Measurements from ENCODE around the gene PARVA.
A peak's percentile ranks its signal among the peaks of the same experiment; 100 is the strongest.

Gene PARVA

DNA sequence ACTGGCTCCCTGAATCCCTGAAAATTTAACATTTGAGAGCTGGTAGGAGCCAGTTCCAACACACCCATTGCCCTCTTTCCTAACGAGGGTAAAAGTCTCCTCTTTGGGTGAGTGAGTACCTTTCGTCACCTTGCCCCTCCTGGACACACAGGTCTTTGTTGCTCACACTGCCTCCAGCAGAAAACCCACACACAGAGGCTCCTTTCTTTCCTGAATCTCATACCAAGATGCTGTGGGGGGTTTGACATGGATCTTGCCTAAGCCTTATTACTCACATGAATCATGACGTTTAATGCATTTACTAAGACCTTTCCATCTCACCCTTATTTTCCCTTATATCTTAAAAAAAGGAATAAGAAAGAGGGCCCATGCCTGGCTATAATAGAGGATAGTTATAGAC is 53.0 kb downstream of the PARVA start:
- TF ChIP-seq, protein P1, sequence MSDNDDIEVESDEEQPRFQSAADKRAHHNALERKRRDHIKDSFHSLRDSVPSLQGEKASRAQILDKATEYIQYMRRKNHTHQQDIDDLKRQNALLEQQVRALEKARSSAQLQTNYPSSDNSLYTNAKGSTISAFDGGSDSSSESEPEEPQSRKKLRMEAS (IDR thresholded peaks at IDR 0.05): no peak
- TF ChIP-seq TAF1 (IDR thresholded peaks at IDR 0.05; ENCODE audit: low read depth) (no peak), EP300 (IDR thresholded peaks at IDR 0.05; ENCODE audit: borderline replicate concordance) (no peak), RAD21 (IDR thresholded peaks at IDR 0.05; ENCODE audit: low read depth) (no peak), NFIC (IDR thresholded peaks at IDR 0.05) (no peak), EGR1 (IDR thresholded peaks at IDR 0.05) (no peak), CEBPB (IDR thresholded peaks at IDR 0.05) (no peak), FOXM1 (IDR thresholded peaks at IDR 0.05; ENCODE audit: borderline replicate concordance, low read depth) (no peak), TCF12 (IDR thresholded peaks at IDR 0.05; ENCODE audit: low read depth) (no peak), USF1 (IDR thresholded peaks at IDR 0.05) (no peak), TEAD4 (IDR thresholded peaks at IDR 0.05) (no peak), YY1 (IDR thresholded peaks at IDR 0.05; ENCODE audit: low read depth) (no peak), CREB1 (IDR thresholded peaks at IDR 0.05; ENCODE audit: low read depth) (no peak), ZBTB7A (IDR thresholded peaks at IDR 0.05; ENCODE audit: low read depth) (no peak)
- TF ChIP-seq, protein P2, sequence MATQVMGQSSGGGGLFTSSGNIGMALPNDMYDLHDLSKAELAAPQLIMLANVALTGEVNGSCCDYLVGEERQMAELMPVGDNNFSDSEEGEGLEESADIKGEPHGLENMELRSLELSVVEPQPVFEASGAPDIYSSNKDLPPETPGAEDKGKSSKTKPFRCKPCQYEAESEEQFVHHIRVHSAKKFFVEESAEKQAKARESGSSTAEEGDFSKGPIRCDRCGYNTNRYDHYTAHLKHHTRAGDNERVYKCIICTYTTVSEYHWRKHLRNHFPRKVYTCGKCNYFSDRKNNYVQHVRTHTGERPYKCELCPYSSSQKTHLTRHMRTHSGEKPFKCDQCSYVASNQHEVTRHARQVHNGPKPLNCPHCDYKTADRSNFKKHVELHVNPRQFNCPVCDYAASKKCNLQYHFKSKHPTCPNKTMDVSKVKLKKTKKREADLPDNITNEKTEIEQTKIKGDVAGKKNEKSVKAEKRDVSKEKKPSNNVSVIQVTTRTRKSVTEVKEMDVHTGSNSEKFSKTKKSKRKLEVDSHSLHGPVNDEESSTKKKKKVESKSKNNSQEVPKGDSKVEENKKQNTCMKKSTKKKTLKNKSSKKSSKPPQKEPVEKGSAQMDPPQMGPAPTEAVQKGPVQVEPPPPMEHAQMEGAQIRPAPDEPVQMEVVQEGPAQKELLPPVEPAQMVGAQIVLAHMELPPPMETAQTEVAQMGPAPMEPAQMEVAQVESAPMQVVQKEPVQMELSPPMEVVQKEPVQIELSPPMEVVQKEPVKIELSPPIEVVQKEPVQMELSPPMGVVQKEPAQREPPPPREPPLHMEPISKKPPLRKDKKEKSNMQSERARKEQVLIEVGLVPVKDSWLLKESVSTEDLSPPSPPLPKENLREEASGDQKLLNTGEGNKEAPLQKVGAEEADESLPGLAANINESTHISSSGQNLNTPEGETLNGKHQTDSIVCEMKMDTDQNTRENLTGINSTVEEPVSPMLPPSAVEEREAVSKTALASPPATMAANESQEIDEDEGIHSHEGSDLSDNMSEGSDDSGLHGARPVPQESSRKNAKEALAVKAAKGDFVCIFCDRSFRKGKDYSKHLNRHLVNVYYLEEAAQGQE (IDR thresholded peaks at IDR 0.05; ENCODE audit: low read depth): no peak

DNA sequence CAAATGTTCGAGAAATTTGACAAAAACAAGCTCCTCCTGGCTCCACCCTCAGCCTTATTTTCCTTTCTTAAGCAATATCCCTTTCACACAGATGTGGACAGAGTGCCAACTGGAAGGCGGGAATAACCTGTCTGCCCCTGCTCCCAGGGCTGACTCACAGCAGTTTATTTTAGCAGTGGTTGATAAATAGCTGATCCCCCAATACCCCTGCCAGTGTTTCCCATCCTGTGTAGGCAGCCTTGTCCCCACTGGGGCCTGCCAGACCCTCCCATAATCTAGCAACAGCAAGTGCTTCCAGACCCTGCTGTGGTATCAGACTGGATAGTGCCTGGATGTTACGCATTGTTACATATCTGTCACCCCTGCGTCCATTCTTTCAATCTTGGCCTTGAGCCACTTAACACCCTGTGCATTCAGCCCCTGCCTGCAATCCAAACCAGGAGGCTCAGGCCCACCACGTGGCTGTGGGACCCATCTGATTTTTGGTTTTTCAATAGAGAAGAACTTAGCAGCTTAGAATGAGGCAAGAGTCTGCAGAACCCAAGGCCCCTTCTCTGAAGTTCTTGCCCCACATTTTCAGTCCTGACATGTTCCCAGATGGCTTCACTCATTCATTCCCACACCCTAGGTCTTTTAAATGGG is 53.7 kb downstream of the PARVA start:
- TF ChIP-seq CEBPB (IDR thresholded peaks at IDR 0.05): peak; percentile 56
- no peak for TF ChIP-seq YY1 (IDR thresholded peaks at IDR 0.05; ENCODE audit: low read depth)
- TF ChIP-seq, protein P1 (IDR thresholded peaks at IDR 0.05): 0 out of 2 replicates have a peak, but pooled peaks have one; percentile 9

- TF ChIP-seq YY1 (IDR thresholded peaks at IDR 0.05; ENCODE audit: low read depth) (no peak), EGR1 (IDR thresholded peaks at IDR 0.05) (no peak), TCF12 (IDR thresholded peaks at IDR 0.05; ENCODE audit: low read depth) (no peak), ZBTB7A (IDR thresholded peaks at IDR 0.05; ENCODE audit: low read depth) (no peak), NFIC (IDR thresholded peaks at IDR 0.05) (no peak), EP300 (IDR thresholded peaks at IDR 0.05; ENCODE audit: borderline replicate concordance) (no peak), RAD21 (IDR thresholded peaks at IDR 0.05; ENCODE audit: low read depth) (no peak), CREB1 (IDR thresholded peaks at IDR 0.05; ENCODE audit: low read depth) (no peak), USF1 (IDR thresholded peaks at IDR 0.05) (no peak), FOXM1 (IDR thresholded peaks at IDR 0.05; ENCODE audit: borderline replicate concordance, low read depth) (no peak), TAF1 (IDR thresholded peaks at IDR 0.05; ENCODE audit: low read depth) (no peak), TEAD4 (IDR thresholded peaks at IDR 0.05) (no peak)
- TF ChIP-seq, protein P2 (IDR thresholded peaks at IDR 0.05; ENCODE audit: low read depth): no peak
- TF ChIP-seq, protein P1 (IDR thresholded peaks at IDR 0.05): no peak
These were observed 55.1 kb downstream of the PARVA start for GRCh38 chr11:12432507-12432906.

DNA sequence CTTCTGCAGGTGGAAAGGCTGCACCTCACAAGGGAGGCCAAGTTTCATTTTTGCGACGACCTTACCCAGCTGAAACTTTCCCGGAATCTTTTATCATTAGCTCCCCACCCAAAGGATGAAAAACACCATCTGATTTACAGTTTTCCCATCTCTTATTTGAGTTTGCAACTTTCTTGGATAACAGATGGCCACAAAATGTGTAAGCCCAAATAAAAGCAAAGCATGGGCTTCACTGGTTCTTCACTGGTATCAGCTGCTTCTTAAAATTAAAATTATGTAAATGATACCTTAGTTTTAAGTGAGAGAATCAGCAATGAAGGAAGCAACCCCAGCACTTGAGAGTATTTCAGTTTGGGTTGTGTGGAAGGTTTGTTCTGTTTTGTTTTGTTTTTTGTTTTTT is 55.8 kb downstream of the PARVA start:
- TF ChIP-seq, protein P2 (IDR thresholded peaks at IDR 0.05; ENCODE audit: low read depth): no peak
- no peak for TF ChIP-seq FOXM1 (IDR thresholded peaks at IDR 0.05; ENCODE audit: borderline replicate concordance, low read depth)
- TF ChIP-seq RAD21 (IDR thresholded peaks at IDR 0.05; ENCODE audit: low read depth): no peak
- no peak for TF ChIP-seq EP300 (IDR thresholded peaks at IDR 0.05; ENCODE audit: borderline replicate concordance)
- TF ChIP-seq TCF12 (IDR thresholded peaks at IDR 0.05; ENCODE audit: low read depth): no peak
- TF ChIP-seq CEBPB (IDR thresholded peaks at IDR 0.05): no peak
- no peak for TF ChIP-seq YY1 (IDR thresholded peaks at IDR 0.05; ENCODE audit: low read depth)
- no peak for TF ChIP-seq USF1 (IDR thresholded peaks at IDR 0.05)
- TF ChIP-seq TEAD4 (IDR thresholded peaks at IDR 0.05): no peak
- TF ChIP-seq EGR1 (IDR thresholded peaks at IDR 0.05): no peak
- TF ChIP-seq NFIC (IDR thresholded peaks at IDR 0.05): no peak
- TF ChIP-seq CREB1 (IDR thresholded peaks at IDR 0.05; ENCODE audit: low read depth): no peak
- TF ChIP-seq, protein P1 (IDR thresholded peaks at IDR 0.05): no peak
- no peak for TF ChIP-seq TAF1 (IDR thresholded peaks at IDR 0.05; ENCODE audit: low read depth)
- TF ChIP-seq ZBTB7A (IDR thresholded peaks at IDR 0.05; ENCODE audit: low read depth): no peak

All from Ishikawa (cell line).